Panc1 (cell line): ENCODE data around the gene ELF5. TPM values are rescaled to one million over a fixed set of nuclear protein-coding genes. Genes with fewer than 3 reads are reported as not detected.

Source experiments
- ATAC-seq: fragments of 200-7000 bp; cut with Tn5 transposase; 2 replicates; pipeline ENCODE4 v1.9.1; 2020; ENCODE audit warnings: mild to moderate bottlenecking, moderate library complexity
- BruUV-seq: library from RNA; stranded (reverse); fragments of 400-500 nt; replicated peaks from 2 replicates; lab custom pipeline; 2021; lab: Mats Ljungman, UMichigan
- CTCF ChIA-PET: fragments of 300-600 bp; sonication (Branson Sonifier 250); formaldehyde crosslinking; loops from one replicate; lab custom pipeline; 2022; ENCODE audit warnings: antibody characterized with exemption; lab: Charles Lee
- POLR2A ChIA-PET: fragments of 300-600 bp; sonication (Branson Sonifier 250); formaldehyde crosslinking; loops from one replicate; lab custom pipeline; 2022; ENCODE audit warnings: antibody characterized with exemption; lab: Charles Lee
- DNase-seq: peaks from one replicate; pipeline ENCODE4 v3.0.0-alpha.2; 2010; ENCODE audit warnings: low read depth, low spot score
- H3K27ac ChIP-seq: 2 replicates; pipeline ENCODE4 v1.5.1; 2011; ENCODE audit warnings: mild to moderate bottlenecking, low read length, inconsistent platforms
- H3K27me3 ChIP-seq: fragments of 200-500 bp; sonication (Bioruptor generic); 2 replicates; pipeline ENCODE4 v1.6.0; 2014; ENCODE audit warnings: low read length, inconsistent platforms; ENCODE audit not compliant: control insufficient read depth, insufficient read depth
- H3K36me3 ChIP-seq: fragments of 200-500 bp; sonication (Bioruptor generic); 2 replicates; pipeline ENCODE4 v1.5.1; 2014; ENCODE audit warnings: inconsistent platforms, mild to moderate bottlenecking, low read length, moderate library complexity; ENCODE audit not compliant: control insufficient read depth, insufficient read depth
- H3K4me1 ChIP-seq: 2 replicates; pipeline ENCODE4 v1.5.1; 2011; ENCODE audit warnings: inconsistent platforms, mild to moderate bottlenecking, low read length, moderate library complexity; ENCODE audit not compliant: control insufficient read depth, insufficient read depth
- H3K4me3 ChIP-seq, 2 experiments: 2 replicates each; pipeline ENCODE4 v1.5.1; 2011 to 2012; ENCODE audit warnings: low read depth in 2 of 2, low read length in 2 of 2, mild to moderate bottlenecking in 2 of 2, inconsistent platforms in 1 of 2, moderate library complexity in 1 of 2
- H3K9me3 ChIP-seq: fragments of 200-500 bp; sonication (Bioruptor generic); 2 replicates; pipeline ENCODE4 v1.5.1; 2014; ENCODE audit warnings: low read depth, mild to moderate bottlenecking, inconsistent platforms, low read length, moderate library complexity; ENCODE audit not compliant: control insufficient read depth, insufficient read depth
- POLR2AphosphoS5 ChIP-seq: IDR thresholded peaks from 2 replicates; pipeline ENCODE4 v1.6.1; 2012; ENCODE audit warnings: mild to moderate bottlenecking, low read depth, low read length, moderate library complexity
- SIN3A ChIP-seq: IDR thresholded peaks from 2 replicates; pipeline ENCODE4 v1.6.1; 2012; ENCODE audit warnings: low read depth, mild to moderate bottlenecking, low read length, moderate library complexity, borderline replicate concordance; ENCODE audit not compliant: insufficient read depth
- TCF7L2 ChIP-seq: IDR thresholded peaks from 2 replicates; pipeline ENCODE4 v1.6.1; 2011; ENCODE audit warnings: mild to moderate bottlenecking, low read depth, low read length, inconsistent platforms
- in situ Hi-C: cut with HindIII; loops from 2 replicates; pipeline ENCODE4 v1.10.0; 2016; ENCODE audit warnings: low sequenced_read_pairs, low pct_unique_long_range_greater_than_20kb
- intact Hi-C: fragments of 100-400 bp; cut with micrococcal nuclease; formaldehyde crosslinking; loops from one replicate; pipeline ENCODE4 v1.10.0; 2022; ENCODE audit not compliant: unreplicated experiment
- total RNA-seq: library from RNA; stranded (reverse); gene quantifications from one replicate; pipeline ENCODE4 v1.2.1, GENCODE V29; 2021; ENCODE audit not compliant: unreplicated experiment
- TF ChIP-seq, protein P1 (sequence below), 2 experiments: IDR thresholded peaks; 2 replicates each; pipeline ENCODE4 v1.6.1; 2011 to 2012; ENCODE audit warnings: low read depth in 2 of 2, control low read depth in 1 of 2, low read length in 1 of 2, mild to moderate bottlenecking in 1 of 2, moderate library complexity in 1 of 2; ENCODE audit not compliant: insufficient read depth in 1 of 2
- TF ChIP-seq, protein P2 (sequence below): fragments of 450-650 bp; IDR thresholded peaks from 2 replicates; pipeline ENCODE4 v1.5.1; 2017; ENCODE audit warnings: mild to moderate bottlenecking

The ELF5 gene
- total RNA-seq, 1 experiment from 2014 or later = not detected

DNA sequence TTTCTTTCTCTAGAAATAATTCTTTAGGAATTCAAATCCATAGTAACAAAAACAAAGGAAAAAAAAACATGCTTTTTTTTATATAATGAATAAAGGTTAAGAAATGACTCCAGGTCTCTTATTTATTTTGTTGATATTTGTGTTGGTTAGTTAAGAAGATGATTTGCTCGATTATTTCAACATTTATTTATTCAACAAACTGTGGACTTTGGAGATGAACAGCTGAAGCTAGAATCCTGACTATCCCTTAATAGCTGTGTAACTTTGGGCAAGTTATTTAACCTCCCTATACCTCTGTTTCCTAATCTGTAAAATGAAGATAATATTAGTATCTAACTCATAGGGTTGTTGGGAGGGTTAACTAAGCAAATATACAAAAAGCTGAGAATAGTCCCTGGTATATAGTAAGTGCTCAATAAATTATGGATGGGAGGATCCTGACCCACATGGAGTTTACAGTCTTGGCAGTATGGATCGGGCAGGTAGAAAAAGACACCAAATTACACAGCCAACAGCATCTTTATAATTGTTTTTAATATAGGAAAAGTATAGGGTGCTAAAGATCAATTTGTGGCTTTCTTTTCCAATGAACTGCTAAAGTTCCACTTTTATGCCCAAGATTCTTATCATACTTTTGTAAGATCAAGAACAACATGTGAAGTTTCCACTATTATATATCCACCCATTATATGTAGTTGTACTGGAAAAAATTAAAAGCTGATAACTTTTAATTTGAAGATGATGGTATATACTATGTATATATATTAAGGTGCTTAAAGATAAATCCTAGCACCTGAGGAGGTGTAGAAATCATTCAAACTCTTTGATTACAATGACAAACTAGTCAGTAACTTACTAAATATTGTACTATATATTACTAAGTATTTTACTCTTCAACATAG lies 76.1 kb downstream of the ELF5 start:
- CTCF ChIA-PET = interaction anchor here (0.6 kb wide), 1 partner anchor 8 kb away, joined by 7 read pairs; no protein-coding TSS in a partner anchor
- no peak for ATAC-seq
- intact Hi-C loops = no loop called here
- TF ChIP-seq TCF7L2 = no peak
- no peak for TF ChIP-seq POLR2AphosphoS5
- TF ChIP-seq, protein P1, sequence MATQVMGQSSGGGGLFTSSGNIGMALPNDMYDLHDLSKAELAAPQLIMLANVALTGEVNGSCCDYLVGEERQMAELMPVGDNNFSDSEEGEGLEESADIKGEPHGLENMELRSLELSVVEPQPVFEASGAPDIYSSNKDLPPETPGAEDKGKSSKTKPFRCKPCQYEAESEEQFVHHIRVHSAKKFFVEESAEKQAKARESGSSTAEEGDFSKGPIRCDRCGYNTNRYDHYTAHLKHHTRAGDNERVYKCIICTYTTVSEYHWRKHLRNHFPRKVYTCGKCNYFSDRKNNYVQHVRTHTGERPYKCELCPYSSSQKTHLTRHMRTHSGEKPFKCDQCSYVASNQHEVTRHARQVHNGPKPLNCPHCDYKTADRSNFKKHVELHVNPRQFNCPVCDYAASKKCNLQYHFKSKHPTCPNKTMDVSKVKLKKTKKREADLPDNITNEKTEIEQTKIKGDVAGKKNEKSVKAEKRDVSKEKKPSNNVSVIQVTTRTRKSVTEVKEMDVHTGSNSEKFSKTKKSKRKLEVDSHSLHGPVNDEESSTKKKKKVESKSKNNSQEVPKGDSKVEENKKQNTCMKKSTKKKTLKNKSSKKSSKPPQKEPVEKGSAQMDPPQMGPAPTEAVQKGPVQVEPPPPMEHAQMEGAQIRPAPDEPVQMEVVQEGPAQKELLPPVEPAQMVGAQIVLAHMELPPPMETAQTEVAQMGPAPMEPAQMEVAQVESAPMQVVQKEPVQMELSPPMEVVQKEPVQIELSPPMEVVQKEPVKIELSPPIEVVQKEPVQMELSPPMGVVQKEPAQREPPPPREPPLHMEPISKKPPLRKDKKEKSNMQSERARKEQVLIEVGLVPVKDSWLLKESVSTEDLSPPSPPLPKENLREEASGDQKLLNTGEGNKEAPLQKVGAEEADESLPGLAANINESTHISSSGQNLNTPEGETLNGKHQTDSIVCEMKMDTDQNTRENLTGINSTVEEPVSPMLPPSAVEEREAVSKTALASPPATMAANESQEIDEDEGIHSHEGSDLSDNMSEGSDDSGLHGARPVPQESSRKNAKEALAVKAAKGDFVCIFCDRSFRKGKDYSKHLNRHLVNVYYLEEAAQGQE (IDR thresholded peaks at IDR 0.05; ENCODE audit: insufficient read depth in 1 of 2, low read depth in 2 of 2, low read length in 1 of 2) = no peak
- TF ChIP-seq, protein P2, sequence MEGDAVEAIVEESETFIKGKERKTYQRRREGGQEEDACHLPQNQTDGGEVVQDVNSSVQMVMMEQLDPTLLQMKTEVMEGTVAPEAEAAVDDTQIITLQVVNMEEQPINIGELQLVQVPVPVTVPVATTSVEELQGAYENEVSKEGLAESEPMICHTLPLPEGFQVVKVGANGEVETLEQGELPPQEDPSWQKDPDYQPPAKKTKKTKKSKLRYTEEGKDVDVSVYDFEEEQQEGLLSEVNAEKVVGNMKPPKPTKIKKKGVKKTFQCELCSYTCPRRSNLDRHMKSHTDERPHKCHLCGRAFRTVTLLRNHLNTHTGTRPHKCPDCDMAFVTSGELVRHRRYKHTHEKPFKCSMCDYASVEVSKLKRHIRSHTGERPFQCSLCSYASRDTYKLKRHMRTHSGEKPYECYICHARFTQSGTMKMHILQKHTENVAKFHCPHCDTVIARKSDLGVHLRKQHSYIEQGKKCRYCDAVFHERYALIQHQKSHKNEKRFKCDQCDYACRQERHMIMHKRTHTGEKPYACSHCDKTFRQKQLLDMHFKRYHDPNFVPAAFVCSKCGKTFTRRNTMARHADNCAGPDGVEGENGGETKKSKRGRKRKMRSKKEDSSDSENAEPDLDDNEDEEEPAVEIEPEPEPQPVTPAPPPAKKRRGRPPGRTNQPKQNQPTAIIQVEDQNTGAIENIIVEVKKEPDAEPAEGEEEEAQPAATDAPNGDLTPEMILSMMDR = no peak
- TF ChIP-seq SIN3A = no peak
- H3K9me3 ChIP-seq = no peaks in the 10 kb centered on the region; the same call in 1 of the 2 replicates
- POLR2A ChIA-PET = interaction anchor here (0.6 kb wide), 2 partner anchors 13 to 424 kb away, joined by 4 to 5 read pairs; no protein-coding TSS in a partner anchor
- no peaks in the 10 kb centered on the region for H3K27me3 ChIP-seq
- peaks cover 5% of the 10 kb centered on the region for H3K4me1 ChIP-seq
- DNase-seq = no peak
- H3K27ac ChIP-seq = peak overlapping the region; percentile 95
- in situ Hi-C loops = no loop called here
- no peaks in the 10 kb centered on the region; the same call in 1 of the 2 replicates for H3K36me3 ChIP-seq
- TSS peak; percentile 95 for BruUV-seq
- peak overlapping the region; percentile 92 to 96 for H3K4me3 ChIP-seq

DNA sequence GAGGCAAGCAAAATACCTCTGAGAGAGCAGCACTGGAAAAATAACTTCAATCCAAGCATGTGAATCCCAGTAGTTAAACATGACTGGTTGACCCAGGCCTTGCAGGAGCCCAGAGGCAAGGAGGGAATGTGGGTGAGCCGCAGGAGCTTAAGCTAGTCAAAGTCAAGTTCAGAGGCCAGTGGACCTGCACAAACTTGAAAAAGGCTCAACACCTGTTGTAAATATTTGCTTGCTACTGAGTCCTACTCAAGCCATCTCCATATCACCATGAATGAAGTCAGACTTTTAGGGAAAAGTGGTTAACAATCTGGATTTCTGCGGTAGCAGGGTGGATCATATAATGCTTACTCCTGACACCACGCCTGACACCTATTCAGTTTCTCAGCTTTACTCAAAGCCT lies 79.7 kb downstream of the ELF5 start:
- no peaks in the 10 kb centered on the region; the same call in 1 of the 2 replicates for H3K36me3 ChIP-seq
- no peaks in the 10 kb centered on the region for H3K4me1 ChIP-seq
- POLR2A ChIA-PET = no interaction called here
- H3K27ac ChIP-seq = no peak overlapping the region
- in situ Hi-C loops (no loop called here), intact Hi-C loops (no loop called here)
- no peaks in the 10 kb centered on the region for H3K27me3 ChIP-seq
- ATAC-seq (no peak), DNase-seq (no peak)
- CTCF ChIA-PET = no interaction called here
- TF ChIP-seq, protein P2 = no peak
- no peak for TF ChIP-seq POLR2AphosphoS5
- no peak for TF ChIP-seq TCF7L2
- TF ChIP-seq SIN3A = no peak
- TF ChIP-seq, protein P1 (IDR thresholded peaks at IDR 0.05; ENCODE audit: insufficient read depth in 1 of 2, low read depth in 2 of 2, low read length in 1 of 2) = no peak
- no TSS peak for BruUV-seq
- H3K4me3 ChIP-seq = no peak overlapping the region
- no peaks in the 10 kb centered on the region for H3K9me3 ChIP-seq
